HCT116 (cell line): ENCODE results near the gene BMF. TPM values are rescaled to one million over a fixed set of nuclear protein-coding genes. Genes with fewer than 3 reads are reported as not detected.

Experiments
- ATAC-seq: fragments of 200-7000 bp; cut with Tn5 transposase; 2 replicates; pipeline ENCODE4 v1.9.1; 2020; ENCODE audit warnings: mild to moderate bottlenecking, moderate library complexity
- BruUV-seq: library from RNA; stranded (reverse); fragments of 400-500 nt; replicated peaks from 2 replicates; lab custom pipeline; 2021; lab: Mats Ljungman, UMichigan
- CTCF ChIA-PET: fragments of 300-600 bp; sonication (Branson Sonifier 250); formaldehyde crosslinking; loops from one replicate; lab custom pipeline; 2021; ENCODE audit warnings: antibody characterized with exemption; lab: Charles Lee
- POLR2A ChIA-PET: fragments of 300-600, 350-600 bp; sonication (Branson Sonifier 250); formaldehyde crosslinking; loops from one replicate; lab custom pipeline; 2021; ENCODE audit warnings: antibody characterized with exemption; lab: Charles Lee
- RAD21 ChIA-PET, 2 experiments: fragments of 300-600 bp; sonication (Branson Sonifier 250); formaldehyde crosslinking; loops; one replicate each; lab custom pipeline; 2023; ENCODE audit warnings: low total read pairs in 2 of 2; ENCODE audit not compliant: uncharacterized antibody in 2 of 2, unreplicated experiment in 2 of 2, low non-redundant PET in 1 of 2; lab: Charles Lee
- DNase-seq: peaks from one replicate; pipeline ENCODE4 v3.0.0-alpha.2; 2010; ENCODE audit warnings: low read depth, low spot score
- H2AFZ ChIP-seq: fragments of 200-600 bp; shearing (Covaris generic), sonication (generic); 2 replicates; pipeline ENCODE4 v1.6.1; 2017; ENCODE audit warnings: low read depth, mixed run types, mixed read lengths, antibody characterized with exemption, low read length; ENCODE audit not compliant: poor library complexity, severe bottlenecking
- H3K27ac ChIP-seq: 2 replicates; pipeline ENCODE4 v1.5.1; 2012; ENCODE audit warnings: low read depth, low read length
- H3K27me3 ChIP-seq: fragments of 200-600 bp; sonication (generic); 2 replicates; pipeline ENCODE4 v1.6.1; 2016; ENCODE audit warnings: mixed run types, low read length, mixed read lengths; ENCODE audit not compliant: insufficient read depth
- H3K36me3 ChIP-seq, 2 experiments: fragments of 200-500 bp in 1 of 2; fragments of 200-600 bp in 1 of 2; sonication (Bioruptor generic) in 1 of 2; sonication (generic) in 1 of 2; 2 replicates each; pipeline versions ENCODE4 v1.5.1 to v1.6.1; 2014 to 2016; ENCODE audit warnings: low read length in 2 of 2, inconsistent platforms in 1 of 2, mixed read lengths in 1 of 2, mixed run types in 1 of 2; ENCODE audit not compliant: insufficient read depth in 2 of 2, control insufficient read depth in 1 of 2
- H3K4me1 ChIP-seq, 2 experiments: fragments of 200-600 bp in 1 of 2; sonication (generic) in 1 of 2; 2 replicates each; pipeline versions ENCODE4 v1.5.1 to v1.6.1; 2012 to 2017; ENCODE audit warnings: low read length in 2 of 2, inconsistent platforms in 1 of 2, mild to moderate bottlenecking in 1 of 2, mixed read lengths in 1 of 2, mixed run types in 1 of 2, moderate library complexity in 1 of 2; ENCODE audit not compliant: insufficient read depth in 2 of 2, control insufficient read depth in 1 of 2
- H3K4me2 ChIP-seq: fragments of 200-600 bp; sonication (generic); 2 replicates; pipeline ENCODE4 v1.6.1; 2017; ENCODE audit warnings: mixed run types, low read length, mixed read lengths
- H3K4me3 ChIP-seq, 2 experiments: fragments of 200-600 bp in 1 of 2; sonication (generic) in 1 of 2; replicated peaks in 1 of 2; 2 replicates each; pipeline ENCODE4 v1.5.1; 2011 to 2016; ENCODE audit warnings: low read length in 2 of 2, control low read depth in 1 of 2, low read depth in 1 of 2, mild to moderate bottlenecking in 1 of 2, mixed read lengths in 1 of 2, mixed run types in 1 of 2
- H3K79me2 ChIP-seq: fragments of 200-600 bp; sonication (generic); 2 replicates; pipeline ENCODE4 v1.6.1; 2017; ENCODE audit warnings: mild to moderate bottlenecking, mixed run types, low read length, moderate library complexity, mixed read lengths; ENCODE audit not compliant: insufficient read depth
- H3K9ac ChIP-seq: fragments of 200-600 bp; sonication (generic); 2 replicates; pipeline ENCODE4 v1.6.1; 2016; ENCODE audit warnings: low read length, mixed read lengths
- H3K9me2 ChIP-seq: fragments of 200-600 bp; sonication (generic), shearing (Covaris generic); 2 replicates; pipeline ENCODE4 v1.6.1; 2017; ENCODE audit warnings: mixed run types, mild to moderate bottlenecking, moderate library complexity; ENCODE audit not compliant: insufficient read depth
- H3K9me3 ChIP-seq, 2 experiments: fragments of 200-500 bp in 1 of 2; fragments of 200-600 bp in 1 of 2; sonication (Bioruptor generic) in 1 of 2; sonication (generic) in 1 of 2; 2 replicates each; pipeline ENCODE4 v1.6.1; 2014 to 2017; ENCODE audit warnings: low read length in 2 of 2, mixed read lengths in 2 of 2, inconsistent platforms in 1 of 2, low read depth in 1 of 2, mild to moderate bottlenecking in 1 of 2, mixed run types in 1 of 2, moderate library complexity in 1 of 2; ENCODE audit not compliant: control insufficient read depth in 1 of 2, insufficient read depth in 1 of 2
- H4K20me1 ChIP-seq: fragments of 200-600 bp; sonication (generic), shearing (Covaris generic); 2 replicates; pipeline ENCODE4 v1.6.1; 2017; ENCODE audit warnings: mixed run types, mild to moderate bottlenecking, moderate library complexity; ENCODE audit not compliant: insufficient read depth
- CBX3 ChIP-seq: IDR thresholded peaks from 2 replicates; pipeline ENCODE4 v1.6.1; 2012; ENCODE audit warnings: low read depth
- CEBPB ChIP-seq: IDR thresholded peaks from 2 replicates; pipeline ENCODE4 v1.6.1; 2012; ENCODE audit warnings: low read depth
- JUND ChIP-seq: IDR thresholded peaks from 2 replicates; pipeline ENCODE4 v1.6.1; 2012
- POLR2A ChIP-seq: IDR thresholded peaks from 2 replicates; pipeline ENCODE4 v1.7.0; 2011; ENCODE audit warnings: borderline replicate concordance; ENCODE audit not compliant: insufficient read depth, insufficient read length; ENCODE audit errors: extremely low read depth
- POLR2AphosphoS5 ChIP-seq: IDR thresholded peaks from 2 replicates; pipeline ENCODE4 v1.6.1; 2011; ENCODE audit warnings: mild to moderate bottlenecking, low read depth, low read length, moderate library complexity
- SIN3A ChIP-seq: IDR thresholded peaks from 2 replicates; pipeline ENCODE4 v1.6.1; 2012; ENCODE audit warnings: low read depth
- SP1 ChIP-seq: IDR thresholded peaks from 2 replicates; pipeline ENCODE4 v1.6.1; 2012; ENCODE audit warnings: low read depth
- SRF ChIP-seq: IDR thresholded peaks from 2 replicates; pipeline ENCODE4 v1.6.1; 2012; ENCODE audit warnings: low read depth
- ZBTB33 ChIP-seq: IDR thresholded peaks from 2 replicates; pipeline ENCODE4 v1.6.1; 2011; ENCODE audit warnings: mild to moderate bottlenecking, low read length, moderate library complexity; ENCODE audit not compliant: insufficient replicate concordance; ENCODE audit errors: extremely low read depth
- ZNF274 ChIP-seq: fragments of 200-500 bp; sonication (Bioruptor generic); IDR thresholded peaks from 2 replicates; pipeline ENCODE4 v1.6.1; 2014; ENCODE audit warnings: mild to moderate bottlenecking, low read depth, low read length, inconsistent platforms
- intact Hi-C: fragments of 100-400 bp; cut with micrococcal nuclease; formaldehyde crosslinking; loops from 2 replicates; pipeline ENCODE4 v1.10.0; 2022
- total RNA-seq: library from RNA; stranded (reverse); gene quantifications from one replicate; pipeline ENCODE4 v1.2.1, GENCODE V29; 2021; ENCODE audit not compliant: unreplicated experiment
- TF ChIP-seq, protein P1 (sequence below): IDR thresholded peaks from 2 replicates; pipeline ENCODE4 v1.6.1; 2012; ENCODE audit warnings: low read depth

Gene BMF
- total RNA-seq, 1 experiment from 2014 or later, result 1.0 TPM

DNA sequence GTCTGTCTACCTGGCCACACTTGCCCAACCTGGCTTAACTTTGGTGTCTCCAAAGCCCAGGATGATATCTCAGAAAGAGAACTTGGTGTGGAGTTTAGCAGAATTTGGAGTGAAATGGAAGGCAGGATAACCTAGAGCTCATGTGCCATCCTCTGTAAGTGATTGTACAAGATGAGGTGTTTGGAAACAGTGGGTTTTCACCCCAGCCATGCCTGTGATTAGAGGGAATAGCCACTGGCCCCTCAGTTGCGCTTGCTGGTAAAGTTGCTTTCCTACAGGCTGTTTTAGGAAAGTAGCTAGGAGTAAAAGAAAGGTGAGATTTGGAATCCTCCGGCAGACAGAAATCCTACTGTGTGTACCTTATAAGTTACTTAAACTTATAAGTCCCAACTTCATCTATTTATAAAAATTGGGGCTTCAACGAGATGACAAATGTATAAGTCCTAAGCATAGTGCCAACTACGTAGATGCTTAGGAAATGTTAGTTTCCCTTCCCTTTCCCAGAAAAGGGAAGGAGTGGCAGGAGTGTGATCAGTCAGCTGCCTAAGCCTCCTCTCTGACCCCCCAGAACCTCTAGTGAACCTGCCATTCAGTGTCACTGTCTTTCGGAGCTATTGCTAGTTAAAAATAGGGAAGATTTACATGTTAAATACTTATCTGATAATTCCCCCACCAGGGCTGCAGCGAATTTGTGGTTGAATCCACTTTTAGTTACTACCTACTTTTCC is 13.4 kb upstream of the BMF start:
- H3K9me3 ChIP-seq, result no peaks in the 10 kb centered on the region
- CTCF ChIA-PET, result interaction anchor here (0.9 kb wide), 1 partner anchor 157 kb away, joined by 3 read pairs; no protein-coding TSS in a partner anchor

GRCh38 chr15:40118473-40118872 is 9.8 kb upstream of the BMF start:
- Histone ChIP-seq H3K27me3 (no peaks in the 10 kb centered on the region), H3K36me3 (no peaks in the 10 kb centered on the region), H3K4me3 (no peak overlapping the region), H2AFZ (no peak overlapping the region), H3K27ac (no peak overlapping the region), H3K79me2 (no peaks in the 10 kb centered on the region), H3K9me2 (no peaks in the 10 kb centered on the region), H3K9me3 (no peaks in the 10 kb centered on the region), H3K4me1 (no peaks in the 10 kb centered on the region), H3K4me2 (no peak overlapping the region), H3K9ac (no peak overlapping the region), H4K20me1 (no peaks in the 10 kb centered on the region)
- ChIA-PET POLR2A (no interaction called here), CTCF (interaction anchor here (1.4 kb wide), 1 partner anchor 14 kb away, joined by 4 read pairs; no protein-coding TSS in a partner anchor), RAD21 (no interaction called here)
- no peak for DNase-seq
- intact Hi-C loops, result no loop called here
- ATAC-seq, result no peak
- BruUV-seq, result no TSS peak
- TF ChIP-seq, protein P1, sequence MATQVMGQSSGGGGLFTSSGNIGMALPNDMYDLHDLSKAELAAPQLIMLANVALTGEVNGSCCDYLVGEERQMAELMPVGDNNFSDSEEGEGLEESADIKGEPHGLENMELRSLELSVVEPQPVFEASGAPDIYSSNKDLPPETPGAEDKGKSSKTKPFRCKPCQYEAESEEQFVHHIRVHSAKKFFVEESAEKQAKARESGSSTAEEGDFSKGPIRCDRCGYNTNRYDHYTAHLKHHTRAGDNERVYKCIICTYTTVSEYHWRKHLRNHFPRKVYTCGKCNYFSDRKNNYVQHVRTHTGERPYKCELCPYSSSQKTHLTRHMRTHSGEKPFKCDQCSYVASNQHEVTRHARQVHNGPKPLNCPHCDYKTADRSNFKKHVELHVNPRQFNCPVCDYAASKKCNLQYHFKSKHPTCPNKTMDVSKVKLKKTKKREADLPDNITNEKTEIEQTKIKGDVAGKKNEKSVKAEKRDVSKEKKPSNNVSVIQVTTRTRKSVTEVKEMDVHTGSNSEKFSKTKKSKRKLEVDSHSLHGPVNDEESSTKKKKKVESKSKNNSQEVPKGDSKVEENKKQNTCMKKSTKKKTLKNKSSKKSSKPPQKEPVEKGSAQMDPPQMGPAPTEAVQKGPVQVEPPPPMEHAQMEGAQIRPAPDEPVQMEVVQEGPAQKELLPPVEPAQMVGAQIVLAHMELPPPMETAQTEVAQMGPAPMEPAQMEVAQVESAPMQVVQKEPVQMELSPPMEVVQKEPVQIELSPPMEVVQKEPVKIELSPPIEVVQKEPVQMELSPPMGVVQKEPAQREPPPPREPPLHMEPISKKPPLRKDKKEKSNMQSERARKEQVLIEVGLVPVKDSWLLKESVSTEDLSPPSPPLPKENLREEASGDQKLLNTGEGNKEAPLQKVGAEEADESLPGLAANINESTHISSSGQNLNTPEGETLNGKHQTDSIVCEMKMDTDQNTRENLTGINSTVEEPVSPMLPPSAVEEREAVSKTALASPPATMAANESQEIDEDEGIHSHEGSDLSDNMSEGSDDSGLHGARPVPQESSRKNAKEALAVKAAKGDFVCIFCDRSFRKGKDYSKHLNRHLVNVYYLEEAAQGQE, result no peak
- TF ChIP-seq ZBTB33 (no peak), CEBPB (no peak), SRF (no peak), SIN3A (no peak), JUND (no peak), ZNF274 (no peak)

More for the DNA sequence above, 13.4 kb upstream of the BMF start:
- intact Hi-C loops, result no loop called here
- ChIA-PET RAD21 (no interaction called here), POLR2A (no interaction called here)
- Histone ChIP-seq H3K4me1 (peaks cover 7 to 13% of the 10 kb centered on the region in 2 experiments), H3K9ac (no peak overlapping the region), H4K20me1 (no peaks in the 10 kb centered on the region), H3K36me3 (no peaks in the 10 kb centered on the region), H3K27me3 (no peaks in the 10 kb centered on the region), H3K79me2 (no peaks in the 10 kb centered on the region), H3K4me3 (no peak overlapping the region), H3K9me2 (no peaks in the 10 kb centered on the region), H3K27ac (no peak overlapping the region), H2AFZ (no peak overlapping the region), H3K4me2 (no peak overlapping the region)
- DNase-seq (no peak), ATAC-seq (no peak)
- no TSS peak for BruUV-seq
- TF ChIP-seq POLR2A (no peak), CBX3 (no peak), SRF (no peak), SP1 (no peak), JUND (no peak), POLR2AphosphoS5 (no peak), ZNF274 (no peak), CEBPB (no peak)
